Aorta (tissue), 5 donors: ENCODE measurements around the gene SPPL3. TPM values are rescaled to one million over a fixed set of nuclear protein-coding genes. Genes with fewer than 3 reads are reported as not detected.

Experiments
- ATAC-seq: fragments of 200-7000 bp; cut with Tn5 transposase; one replicate; pipeline ENCODE4 v1.9.1; 2022; ENCODE audit warnings: moderate library complexity; ENCODE audit not compliant: low FRiP score
- DNase-seq, 2 donors: peaks; one replicate each; pipeline ENCODE4 v3.0.0-alpha.2; 2020
- H3K27ac ChIP-seq, 2 donors: one replicate each; pipeline ENCODE4 v1.5.1; 2013; ENCODE audit warnings: low read length in 2 of 2, mild to moderate bottlenecking in 2 of 2, moderate library complexity in 2 of 2, control low read depth in 1 of 2, inconsistent platforms in 1 of 2, low read depth in 1 of 2
- H3K27me3 ChIP-seq, 2 donors: one replicate each; pipeline ENCODE4 v1.6.1; 2013; ENCODE audit warnings: control low read depth in 1 of 2, low read length in 1 of 2, mild to moderate bottlenecking in 1 of 2, moderate library complexity in 1 of 2; ENCODE audit not compliant: insufficient read depth in 2 of 2, control insufficient read depth in 1 of 2
- H3K36me3 ChIP-seq, 2 donors: one replicate each; pipeline ENCODE4 v1.6.1; 2013; ENCODE audit warnings: control low read depth in 1 of 2, low read length in 1 of 2, mild to moderate bottlenecking in 1 of 2; ENCODE audit not compliant: insufficient read depth in 2 of 2, control insufficient read depth in 1 of 2
- H3K4me1 ChIP-seq, 2 donors: one replicate each; pipeline ENCODE4 v1.6.1; 2013; ENCODE audit warnings: low read length in 2 of 2, control low read depth in 1 of 2, mild to moderate bottlenecking in 1 of 2, moderate library complexity in 1 of 2; ENCODE audit not compliant: insufficient read depth in 2 of 2, control insufficient read depth in 1 of 2
- H3K4me3 ChIP-seq, 2 donors: one replicate each; pipeline ENCODE4 v1.5.1; 2013; ENCODE audit warnings: low read length in 2 of 2, control low read depth in 1 of 2, mild to moderate bottlenecking in 1 of 2
- H3K9me3 ChIP-seq: one replicate; pipeline ENCODE4 v1.6.1; 2013; ENCODE audit warnings: mild to moderate bottlenecking, low read length; ENCODE audit not compliant: control insufficient read depth
- WGBS, 2 donors: extraction: QIAGEN DNeasy Blood & Tissue Kit; methylation state at CpG; one replicate each; pipeline ENCODE4 v1.1.7; 2013; 5-methylcytosine and 5-hydroxymethylcytosine counted together
- intact Hi-C, 2 donors: fragments of 100-400 bp; cut with DNase I; formaldehyde crosslinking; loops; one replicate each; pipeline versions ENCODE4 v1.14.2 to v1.15.0; 2022
- polyA plus RNA-seq, 2 donors: library from polyadenylated mRNA; stranded (reverse); fragments of 200-250 nt; gene quantifications; one replicate each; pipeline ENCODE4 v1.2.3, GENCODE V29; 2013
- total RNA-seq, 2 donors: library from RNA; stranded (reverse); fragmentation: NEBNext Ultra II Directional; extraction: Animal tissue kit (Norgen Biotek cat#: 25700); gene quantifications; one replicate each; pipeline ENCODE4 v1.2.1, GENCODE V29; 2021
- donor health status: healthy with polysubstance abuse.
- donor health status: Bipolar disorder and iron deficiency.
- donor health status: DM: no; HTN: no; CAD: no.
- donor health status: DM: no; HTN: no; CAD: no.
- donor health status: DM: yes; HTN: yes; CAD: no.

SPPL3 gene
- total and polyA plus RNA-seq, 4 donors, result 5.4 to 48.9 (median 27.4) TPM

- DNase-seq (no peak), ATAC-seq (no peak)
- peaks cover 2% of the 10 kb centered on the region for H3K9me3 ChIP-seq
- H3K4me3 ChIP-seq, result no peak overlapping the region
- WGBS, 2 donors, result 94 to 97% methylated on average over 7 of the region's 7 CpGs
- H3K36me3 ChIP-seq, result peaks cover 0 to 2% of the 10 kb centered on the region in 2 donors
- H3K27me3 ChIP-seq, result no peaks in the 10 kb centered on the region
- H3K4me1 ChIP-seq, result no peaks in the 10 kb centered on the region
- intact Hi-C loops, result no loop called here
- H3K27ac ChIP-seq, result no peak overlapping the region
Measured at GRCh38 chr12:120758798-120759590, 145.2 kb downstream of the SPPL3 start.

- ATAC-seq (no peak), DNase-seq (no peak)
- Histone ChIP-seq H3K36me3 (no peaks in the 10 kb centered on the region), H3K4me1 (no peaks in the 10 kb centered on the region), H3K9me3 (peaks cover 2% of the 10 kb centered on the region), H3K27ac (no peak overlapping the region), H3K27me3 (no peaks in the 10 kb centered on the region), H3K4me3 (no peak overlapping the region)
- 92 to 94% methylated on average over 6 of the region's 6 CpGs for WGBS, 2 donors
- intact Hi-C loops, result no loop called here
Measured at GRCh38 chr12:120757949-120758348, 146.2 kb downstream of the SPPL3 start.

- no peaks in the 10 kb centered on the region for H3K27me3 ChIP-seq
- H3K36me3 ChIP-seq, result no peaks in the 10 kb centered on the region
- H3K4me3 ChIP-seq, result no peak overlapping the region
- WGBS, 2 donors, result 78 to 80% methylated on average over 4 of the region's 4 CpGs
- intact Hi-C loops, result no loop called here
- no peak overlapping the region for H3K27ac ChIP-seq
- no peaks in the 10 kb centered on the region for H3K4me1 ChIP-seq
- no peak for DNase-seq
- peaks cover 2% of the 10 kb centered on the region for H3K9me3 ChIP-seq
- ATAC-seq, result no peak
Measured at GRCh38 chr12:120757226-120757742, 146.9 kb downstream of the SPPL3 start.

GRCh38 chr12:120755269-120755668, 148.9 kb downstream of the SPPL3 start:
- Histone ChIP-seq H3K36me3 (no peaks in the 10 kb centered on the region), H3K9me3 (peaks cover 2% of the 10 kb centered on the region), H3K27me3 (no peaks in the 10 kb centered on the region), H3K4me1 (no peaks in the 10 kb centered on the region), H3K4me3 (no peak overlapping the region), H3K27ac (no peak overlapping the region)
- no peak for ATAC-seq
- intact Hi-C loops, result no loop called here
- DNase-seq, result no peak

GRCh38 chr12:120754792-120755191, 149.4 kb downstream of the SPPL3 start:
- Histone ChIP-seq H3K4me1 (no peaks in the 10 kb centered on the region), H3K27me3 (no peaks in the 10 kb centered on the region), H3K4me3 (no peak overlapping the region), H3K27ac (no peak overlapping the region), H3K36me3 (no peaks in the 10 kb centered on the region), H3K9me3 (peaks cover 2% of the 10 kb centered on the region)
- intact Hi-C loops, result no loop called here
- ATAC-seq (no peak), DNase-seq (no peak)

GRCh38 chr12:120751389-120751788, 152.8 kb downstream of the SPPL3 start:
- no peak for ATAC-seq
- H3K36me3 ChIP-seq, result no peaks in the 10 kb centered on the region
- H3K9me3 ChIP-seq, result peaks cover 2% of the 10 kb centered on the region
- no peak for DNase-seq
- WGBS, 2 donors, result 96% methylated on average over 9 of the region's 9 CpGs
- no peaks in the 10 kb centered on the region for H3K27me3 ChIP-seq
- no peak overlapping the region for H3K27ac ChIP-seq
- H3K4me3 ChIP-seq, result no peak overlapping the region
- intact Hi-C loops, result no loop called here
- H3K4me1 ChIP-seq, result no peaks in the 10 kb centered on the region

- Histone ChIP-seq H3K36me3 (no peaks in the 10 kb centered on the region), H3K27ac (no peak overlapping the region), H3K27me3 (no peaks in the 10 kb centered on the region), H3K9me3 (peaks cover 2% of the 10 kb centered on the region), H3K4me3 (no peak overlapping the region), H3K4me1 (no peaks in the 10 kb centered on the region)
- intact Hi-C loops, result no loop called here
- ATAC-seq (no peak), DNase-seq (no peak)
- 96 to 98% methylated on average over 5 of the region's 5 CpGs for WGBS, 2 donors
Measured at GRCh38 chr12:120750806-120751205, 153.4 kb downstream of the SPPL3 start.

- intact Hi-C loops, result no loop called here
- 67 to 70% methylated on average over 5 of the region's 5 CpGs for WGBS, 2 donors
Measured at GRCh38 chr12:120749256-120749655, 154.9 kb downstream of the SPPL3 start.

GRCh38 chr12:120748242-120748641, 155.9 kb downstream of the SPPL3 start:
- H3K27me3 ChIP-seq, result no peaks in the 10 kb centered on the region
- H3K27ac ChIP-seq, result no peak overlapping the region
- intact Hi-C loops, result no loop called here
- no peaks in the 10 kb centered on the region for H3K36me3 ChIP-seq
- no peak for DNase-seq
- no peaks in the 10 kb centered on the region for H3K9me3 ChIP-seq
- 87 to 92% methylated on average over 7 of the region's 7 CpGs for WGBS, 2 donors
- H3K4me3 ChIP-seq, result no peak overlapping the region
- no peak for ATAC-seq
- H3K4me1 ChIP-seq, result no peaks in the 10 kb centered on the region

More at GRCh38 chr12:120749256-120749655, 154.9 kb downstream of the SPPL3 start:
- H3K27me3 ChIP-seq, result no peaks in the 10 kb centered on the region
- H3K9me3 ChIP-seq, result no peaks in the 10 kb centered on the region
- no peaks in the 10 kb centered on the region for H3K36me3 ChIP-seq
- peak in 1 of 2 donors; percentile 25 for DNase-seq
- no peaks in the 10 kb centered on the region for H3K4me1 ChIP-seq
- H3K27ac ChIP-seq, result no peak overlapping the region
- no peak for ATAC-seq
- no peak overlapping the region for H3K4me3 ChIP-seq
